ENCODE measurements around the gene KLHDC1.

KLHDC1 gene

DNA sequence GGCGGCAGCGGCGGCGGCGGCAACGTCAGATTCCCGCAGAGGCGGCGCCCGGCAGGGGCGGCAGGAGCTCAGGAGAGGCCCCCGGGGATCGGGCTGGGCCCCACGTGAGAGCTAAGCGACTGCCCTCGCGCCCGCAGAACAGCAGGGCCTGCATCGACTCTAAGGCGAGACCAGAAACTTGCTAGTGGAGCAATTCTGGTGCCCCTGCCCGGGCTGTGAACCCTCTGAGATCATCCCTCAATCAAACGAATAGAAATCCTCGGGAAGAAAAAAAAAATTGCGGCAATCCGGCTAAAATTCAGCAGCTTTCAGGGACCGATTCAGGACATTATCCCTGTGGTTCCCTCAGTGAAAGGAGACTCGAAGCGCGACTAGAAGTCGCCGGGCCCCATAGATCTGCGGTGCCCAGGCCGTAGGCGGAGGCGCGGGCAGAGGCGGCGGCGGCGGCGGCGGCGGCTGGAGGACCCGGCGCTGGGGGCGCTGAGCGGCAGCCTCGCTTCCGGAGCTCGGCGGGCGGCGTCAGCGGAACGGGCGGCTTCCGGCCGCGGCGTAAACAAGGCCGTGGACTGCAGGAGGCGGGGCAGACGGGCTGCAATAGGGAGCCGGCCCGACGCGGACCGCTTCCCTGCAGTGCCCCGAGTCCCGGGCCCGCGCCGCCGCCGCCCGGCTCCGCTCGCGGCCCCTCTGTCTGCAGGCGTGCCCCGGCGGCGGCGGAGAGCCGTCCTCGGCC, 74.8 kb downstream of the KLHDC1 start, which contains the start of gene KLHDC2 (continued):
- TF ChIP-seq, protein P1, sequence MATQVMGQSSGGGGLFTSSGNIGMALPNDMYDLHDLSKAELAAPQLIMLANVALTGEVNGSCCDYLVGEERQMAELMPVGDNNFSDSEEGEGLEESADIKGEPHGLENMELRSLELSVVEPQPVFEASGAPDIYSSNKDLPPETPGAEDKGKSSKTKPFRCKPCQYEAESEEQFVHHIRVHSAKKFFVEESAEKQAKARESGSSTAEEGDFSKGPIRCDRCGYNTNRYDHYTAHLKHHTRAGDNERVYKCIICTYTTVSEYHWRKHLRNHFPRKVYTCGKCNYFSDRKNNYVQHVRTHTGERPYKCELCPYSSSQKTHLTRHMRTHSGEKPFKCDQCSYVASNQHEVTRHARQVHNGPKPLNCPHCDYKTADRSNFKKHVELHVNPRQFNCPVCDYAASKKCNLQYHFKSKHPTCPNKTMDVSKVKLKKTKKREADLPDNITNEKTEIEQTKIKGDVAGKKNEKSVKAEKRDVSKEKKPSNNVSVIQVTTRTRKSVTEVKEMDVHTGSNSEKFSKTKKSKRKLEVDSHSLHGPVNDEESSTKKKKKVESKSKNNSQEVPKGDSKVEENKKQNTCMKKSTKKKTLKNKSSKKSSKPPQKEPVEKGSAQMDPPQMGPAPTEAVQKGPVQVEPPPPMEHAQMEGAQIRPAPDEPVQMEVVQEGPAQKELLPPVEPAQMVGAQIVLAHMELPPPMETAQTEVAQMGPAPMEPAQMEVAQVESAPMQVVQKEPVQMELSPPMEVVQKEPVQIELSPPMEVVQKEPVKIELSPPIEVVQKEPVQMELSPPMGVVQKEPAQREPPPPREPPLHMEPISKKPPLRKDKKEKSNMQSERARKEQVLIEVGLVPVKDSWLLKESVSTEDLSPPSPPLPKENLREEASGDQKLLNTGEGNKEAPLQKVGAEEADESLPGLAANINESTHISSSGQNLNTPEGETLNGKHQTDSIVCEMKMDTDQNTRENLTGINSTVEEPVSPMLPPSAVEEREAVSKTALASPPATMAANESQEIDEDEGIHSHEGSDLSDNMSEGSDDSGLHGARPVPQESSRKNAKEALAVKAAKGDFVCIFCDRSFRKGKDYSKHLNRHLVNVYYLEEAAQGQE (tag by site-specific recombination; IDR thresholded peaks at IDR 0.05) = no peak
- peak; percentile 63 for TF ChIP-seq IKZF3 (tag by site-specific recombination; IDR thresholded peaks at IDR 0.05)
- TF ChIP-seq ZNF239 (tag by site-specific recombination; IDR thresholded peaks at IDR 0.05) = no peak
- no peak for TF ChIP-seq ZNF112 (tag by site-specific recombination; IDR thresholded peaks at IDR 0.05)
- peak; percentile 26; the same call in 1 of the 2 replicates for TF ChIP-seq ZNF341 (tag by site-specific recombination; IDR thresholded peaks at IDR 0.05; ENCODE audit: low read depth)
- TF ChIP-seq, protein P2, sequence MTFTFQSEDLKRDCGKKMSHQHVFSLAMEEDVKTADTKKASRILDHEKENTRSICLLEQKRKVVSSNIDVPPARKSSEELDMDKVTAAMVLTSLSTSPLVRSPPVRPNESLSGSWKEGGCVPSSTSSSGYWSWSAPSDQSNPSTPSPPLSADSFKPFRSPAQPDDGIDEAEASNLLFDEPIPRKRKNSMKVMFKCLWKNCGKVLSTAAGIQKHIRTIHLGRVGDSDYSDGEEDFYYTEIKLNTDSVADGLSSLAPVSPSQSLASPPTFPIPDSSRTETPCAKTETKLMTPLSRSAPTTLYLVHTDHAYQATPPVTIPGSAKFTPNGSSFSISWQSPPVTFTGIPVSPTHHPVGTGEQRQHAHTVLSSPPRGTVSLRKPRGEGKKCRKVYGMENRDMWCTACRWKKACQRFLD (tag by site-specific recombination; IDR thresholded peaks at IDR 0.05) = no peak
- 0 out of 2 replicates have a peak, but pooled peaks have one; percentile 60 for TF ChIP-seq ZNF423 (tag by site-specific recombination; IDR thresholded peaks at IDR 0.05)
- no peak for TF ChIP-seq GLI2 (tag by site-specific recombination; IDR thresholded peaks at IDR 0.05; ENCODE audit: borderline replicate concordance, low read depth)
- TF ChIP-seq, protein P3, sequence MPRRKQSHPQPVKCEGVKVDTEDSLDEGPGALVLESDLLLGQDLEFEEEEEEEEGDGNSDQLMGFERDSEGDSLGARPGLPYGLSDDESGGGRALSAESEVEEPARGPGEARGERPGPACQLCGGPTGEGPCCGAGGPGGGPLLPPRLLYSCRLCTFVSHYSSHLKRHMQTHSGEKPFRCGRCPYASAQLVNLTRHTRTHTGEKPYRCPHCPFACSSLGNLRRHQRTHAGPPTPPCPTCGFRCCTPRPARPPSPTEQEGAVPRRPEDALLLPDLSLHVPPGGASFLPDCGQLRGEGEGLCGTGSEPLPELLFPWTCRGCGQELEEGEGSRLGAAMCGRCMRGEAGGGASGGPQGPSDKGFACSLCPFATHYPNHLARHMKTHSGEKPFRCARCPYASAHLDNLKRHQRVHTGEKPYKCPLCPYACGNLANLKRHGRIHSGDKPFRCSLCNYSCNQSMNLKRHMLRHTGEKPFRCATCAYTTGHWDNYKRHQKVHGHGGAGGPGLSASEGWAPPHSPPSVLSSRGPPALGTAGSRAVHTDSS (tag by site-specific recombination; IDR thresholded peaks at IDR 0.05) = no peak
- peak; percentile 62; the same call in 1 of the 2 replicates for TF ChIP-seq ZNF660 (tag by site-specific recombination; IDR thresholded peaks at IDR 0.05)
- TF ChIP-seq, protein P4, sequence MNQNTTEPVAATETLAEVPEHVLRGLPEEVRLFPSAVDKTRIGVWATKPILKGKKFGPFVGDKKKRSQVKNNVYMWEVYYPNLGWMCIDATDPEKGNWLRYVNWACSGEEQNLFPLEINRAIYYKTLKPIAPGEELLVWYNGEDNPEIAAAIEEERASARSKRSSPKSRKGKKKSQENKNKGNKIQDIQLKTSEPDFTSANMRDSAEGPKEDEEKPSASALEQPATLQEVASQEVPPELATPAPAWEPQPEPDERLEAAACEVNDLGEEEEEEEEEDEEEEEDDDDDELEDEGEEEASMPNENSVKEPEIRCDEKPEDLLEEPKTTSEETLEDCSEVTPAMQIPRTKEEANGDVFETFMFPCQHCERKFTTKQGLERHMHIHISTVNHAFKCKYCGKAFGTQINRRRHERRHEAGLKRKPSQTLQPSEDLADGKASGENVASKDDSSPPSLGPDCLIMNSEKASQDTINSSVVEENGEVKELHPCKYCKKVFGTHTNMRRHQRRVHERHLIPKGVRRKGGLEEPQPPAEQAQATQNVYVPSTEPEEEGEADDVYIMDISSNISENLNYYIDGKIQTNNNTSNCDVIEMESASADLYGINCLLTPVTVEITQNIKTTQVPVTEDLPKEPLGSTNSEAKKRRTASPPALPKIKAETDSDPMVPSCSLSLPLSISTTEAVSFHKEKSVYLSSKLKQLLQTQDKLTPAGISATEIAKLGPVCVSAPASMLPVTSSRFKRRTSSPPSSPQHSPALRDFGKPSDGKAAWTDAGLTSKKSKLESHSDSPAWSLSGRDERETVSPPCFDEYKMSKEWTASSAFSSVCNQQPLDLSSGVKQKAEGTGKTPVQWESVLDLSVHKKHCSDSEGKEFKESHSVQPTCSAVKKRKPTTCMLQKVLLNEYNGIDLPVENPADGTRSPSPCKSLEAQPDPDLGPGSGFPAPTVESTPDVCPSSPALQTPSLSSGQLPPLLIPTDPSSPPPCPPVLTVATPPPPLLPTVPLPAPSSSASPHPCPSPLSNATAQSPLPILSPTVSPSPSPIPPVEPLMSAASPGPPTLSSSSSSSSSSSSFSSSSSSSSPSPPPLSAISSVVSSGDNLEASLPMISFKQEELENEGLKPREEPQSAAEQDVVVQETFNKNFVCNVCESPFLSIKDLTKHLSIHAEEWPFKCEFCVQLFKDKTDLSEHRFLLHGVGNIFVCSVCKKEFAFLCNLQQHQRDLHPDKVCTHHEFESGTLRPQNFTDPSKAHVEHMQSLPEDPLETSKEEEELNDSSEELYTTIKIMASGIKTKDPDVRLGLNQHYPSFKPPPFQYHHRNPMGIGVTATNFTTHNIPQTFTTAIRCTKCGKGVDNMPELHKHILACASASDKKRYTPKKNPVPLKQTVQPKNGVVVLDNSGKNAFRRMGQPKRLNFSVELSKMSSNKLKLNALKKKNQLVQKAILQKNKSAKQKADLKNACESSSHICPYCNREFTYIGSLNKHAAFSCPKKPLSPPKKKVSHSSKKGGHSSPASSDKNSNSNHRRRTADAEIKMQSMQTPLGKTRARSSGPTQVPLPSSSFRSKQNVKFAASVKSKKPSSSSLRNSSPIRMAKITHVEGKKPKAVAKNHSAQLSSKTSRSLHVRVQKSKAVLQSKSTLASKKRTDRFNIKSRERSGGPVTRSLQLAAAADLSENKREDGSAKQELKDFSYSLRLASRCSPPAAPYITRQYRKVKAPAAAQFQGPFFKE (tag by site-specific recombination; IDR thresholded peaks at IDR 0.05; ENCODE audit: borderline replicate concordance) = no peak
- no peak for TF ChIP-seq ZNF184 (tag by site-specific recombination; IDR thresholded peaks at IDR 0.05)
- TF ChIP-seq ZBTB17 (tag by site-specific recombination; IDR thresholded peaks at IDR 0.05) = peak; percentile 33; the same call in 1 of the 2 replicates
- TF ChIP-seq ZNF830 (tag by site-specific recombination; IDR thresholded peaks at IDR 0.05; ENCODE audit: low read depth) = no peak
- TF ChIP-seq ZSCAN23 (tag by site-specific recombination; IDR thresholded peaks at IDR 0.05) = no peak
- TF ChIP-seq EGR2 (tag by site-specific recombination; IDR thresholded peaks at IDR 0.05; ENCODE audit: low read depth) = 0 out of 2 replicates have a peak, but pooled peaks have one; percentile 13
- TF ChIP-seq, protein P5, sequence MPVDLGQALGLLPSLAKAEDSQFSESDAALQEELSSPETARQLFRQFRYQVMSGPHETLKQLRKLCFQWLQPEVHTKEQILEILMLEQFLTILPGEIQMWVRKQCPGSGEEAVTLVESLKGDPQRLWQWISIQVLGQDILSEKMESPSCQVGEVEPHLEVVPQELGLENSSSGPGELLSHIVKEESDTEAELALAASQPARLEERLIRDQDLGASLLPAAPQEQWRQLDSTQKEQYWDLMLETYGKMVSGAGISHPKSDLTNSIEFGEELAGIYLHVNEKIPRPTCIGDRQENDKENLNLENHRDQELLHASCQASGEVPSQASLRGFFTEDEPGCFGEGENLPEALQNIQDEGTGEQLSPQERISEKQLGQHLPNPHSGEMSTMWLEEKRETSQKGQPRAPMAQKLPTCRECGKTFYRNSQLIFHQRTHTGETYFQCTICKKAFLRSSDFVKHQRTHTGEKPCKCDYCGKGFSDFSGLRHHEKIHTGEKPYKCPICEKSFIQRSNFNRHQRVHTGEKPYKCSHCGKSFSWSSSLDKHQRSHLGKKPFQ (tag by site-specific recombination; IDR thresholded peaks at IDR 0.05) = no peak
- no peak for TF ChIP-seq HOXC10 (CRISPR knock-in tag; IDR thresholded peaks at IDR 0.05)
- no peak for TF ChIP-seq ZNF155 (tag by site-specific recombination; IDR thresholded peaks at IDR 0.05)
- peak; percentile 25; the same call in 1 of the 2 replicates for TF ChIP-seq ZNF561 (tag by site-specific recombination; IDR thresholded peaks at IDR 0.05; ENCODE audit: borderline replicate concordance)
- TF ChIP-seq, protein P6, sequence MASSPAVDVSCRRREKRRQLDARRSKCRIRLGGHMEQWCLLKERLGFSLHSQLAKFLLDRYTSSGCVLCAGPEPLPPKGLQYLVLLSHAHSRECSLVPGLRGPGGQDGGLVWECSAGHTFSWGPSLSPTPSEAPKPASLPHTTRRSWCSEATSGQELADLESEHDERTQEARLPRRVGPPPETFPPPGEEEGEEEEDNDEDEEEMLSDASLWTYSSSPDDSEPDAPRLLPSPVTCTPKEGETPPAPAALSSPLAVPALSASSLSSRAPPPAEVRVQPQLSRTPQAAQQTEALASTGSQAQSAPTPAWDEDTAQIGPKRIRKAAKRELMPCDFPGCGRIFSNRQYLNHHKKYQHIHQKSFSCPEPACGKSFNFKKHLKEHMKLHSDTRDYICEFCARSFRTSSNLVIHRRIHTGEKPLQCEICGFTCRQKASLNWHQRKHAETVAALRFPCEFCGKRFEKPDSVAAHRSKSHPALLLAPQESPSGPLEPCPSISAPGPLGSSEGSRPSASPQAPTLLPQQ (tag by site-specific recombination; IDR thresholded peaks at IDR 0.05) = peak; percentile 92
- TF ChIP-seq MEIS1 (CRISPR knock-in tag; IDR thresholded peaks at IDR 0.05; ENCODE audit: borderline replicate concordance) = no peak

Measured in HEK293 (cell line).